ENCODE data around the gene GZF1.

Gene GZF1

GRCh38 chr20:23317081-23317480 is 44.9 kb upstream of the GZF1 start:
- Histone ChIP-seq H3K9ac (ENCODE audit: low read length) (no peak overlapping the region), H3K79me2 (ENCODE audit: control insufficient read depth, insufficient read depth, low read length) (no peaks in the 10 kb centered on the region), H3K18ac (ENCODE audit: low read length) (no peak overlapping the region), H3K4me2 (ENCODE audit: low read length) (no peak overlapping the region), H3K27me3 (ENCODE audit: insufficient read depth, low read length, poor library complexity) (no peaks in the 10 kb centered on the region), H2BK5ac (ENCODE audit: low read length) (no peak overlapping the region), H3K4ac (ENCODE audit: low read depth, low read length) (no peak overlapping the region), H4K5ac (ENCODE audit: low read length) (no peak overlapping the region), H3K4me3 (ENCODE audit: low read length) (no peak overlapping the region), H3K79me1 (ENCODE audit: low read length) (no peaks in the 10 kb centered on the region), H3K23ac (ENCODE audit: low read length) (no peak overlapping the region), H4K8ac (ENCODE audit: low read depth, low read length) (no peak overlapping the region), H2BK120ac (ENCODE audit: low read depth, low read length) (no peak overlapping the region), H2AK5ac (ENCODE audit: low read length) (no peak overlapping the region), H2BK15ac (replicated peaks; ENCODE audit: low read depth) (no peak overlapping the region), H3K27ac (ENCODE audit: low read depth, low read length) (no peak overlapping the region), H3K4me1 (ENCODE audit: control insufficient read depth, low read depth, low read length) (no peaks in the 10 kb centered on the region), H3K56ac (ENCODE audit: low read length) (no peak overlapping the region), H3K36me3 (ENCODE audit: control insufficient read depth, insufficient read depth, low read length) (no peaks in the 10 kb centered on the region)
- DNase-seq: no peak
- WGBS (ENCODE audit: extremely low coverage, insufficient coverage, low lambda C conversion rate): no CpG with 5 or more reads among the region's 5 CpGs

DNA sequence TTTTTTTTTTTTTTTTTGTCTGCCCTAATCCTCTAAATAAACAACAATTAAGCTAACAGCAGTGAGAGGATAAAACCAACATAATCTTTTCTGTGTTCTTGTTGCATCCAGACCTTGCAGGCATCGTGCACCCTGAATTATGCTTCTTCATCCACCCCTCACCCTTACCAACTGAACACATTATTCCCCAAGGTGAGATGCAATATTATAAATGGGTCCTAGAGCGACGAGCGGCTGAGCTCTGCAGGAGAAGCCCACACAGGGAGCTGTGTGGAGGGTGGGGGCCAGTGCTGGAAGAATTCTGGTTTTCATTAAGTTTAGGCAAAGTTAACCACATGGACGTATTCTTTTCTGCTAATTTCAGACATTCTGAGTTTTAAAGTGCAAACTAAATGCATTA is 43.6 kb upstream of the GZF1 start:
- no CpG with 5 or more reads among the region's 5 CpGs for WGBS (ENCODE audit: extremely low coverage, insufficient coverage, low lambda C conversion rate)
- Histone ChIP-seq H2BK15ac (replicated peaks; ENCODE audit: low read depth) (no peak overlapping the region), H4K8ac (ENCODE audit: low read depth, low read length) (no peak overlapping the region), H3K23ac (ENCODE audit: low read length) (no peak overlapping the region), H3K36me3 (ENCODE audit: control insufficient read depth, insufficient read depth, low read length) (no peaks in the 10 kb centered on the region), H3K79me2 (ENCODE audit: control insufficient read depth, insufficient read depth, low read length) (no peaks in the 10 kb centered on the region), H3K56ac (ENCODE audit: low read length) (no peak overlapping the region), H2BK120ac (ENCODE audit: low read depth, low read length) (no peak overlapping the region), H3K4me3 (ENCODE audit: low read length) (no peak overlapping the region), H3K4me2 (ENCODE audit: low read length) (no peak overlapping the region), H3K18ac (ENCODE audit: low read length) (no peak overlapping the region), H3K4me1 (ENCODE audit: control insufficient read depth, low read depth, low read length) (no peaks in the 10 kb centered on the region), H2AK5ac (ENCODE audit: low read length) (no peak overlapping the region), H4K5ac (ENCODE audit: low read length) (no peak overlapping the region), H3K79me1 (ENCODE audit: low read length) (no peaks in the 10 kb centered on the region), H3K27me3 (ENCODE audit: insufficient read depth, low read length, poor library complexity) (no peaks in the 10 kb centered on the region), H2BK5ac (ENCODE audit: low read length) (no peak overlapping the region), H3K27ac (ENCODE audit: low read depth, low read length) (no peak overlapping the region), H3K9ac (ENCODE audit: low read length) (no peak overlapping the region), H3K4ac (ENCODE audit: low read depth, low read length) (no peak overlapping the region)
- DNase-seq: no peak

- Histone ChIP-seq H3K4me1 (ENCODE audit: control insufficient read depth, low read depth, low read length) (peaks cover 3% of the 10 kb centered on the region), H3K4me2 (ENCODE audit: low read length) (no peak overlapping the region), H3K79me1 (ENCODE audit: low read length) (no peaks in the 10 kb centered on the region), H2BK5ac (ENCODE audit: low read length) (no peak overlapping the region), H2BK15ac (replicated peaks; ENCODE audit: low read depth) (no peak overlapping the region), H3K27me3 (ENCODE audit: insufficient read depth, low read length, poor library complexity) (no peaks in the 10 kb centered on the region), H3K36me3 (ENCODE audit: control insufficient read depth, insufficient read depth, low read length) (no peaks in the 10 kb centered on the region), H3K9ac (ENCODE audit: low read length) (no peak overlapping the region), H3K4me3 (ENCODE audit: low read length) (no peak overlapping the region), H2BK120ac (ENCODE audit: low read depth, low read length) (no peak overlapping the region), H3K23ac (ENCODE audit: low read length) (no peak overlapping the region), H3K79me2 (ENCODE audit: control insufficient read depth, insufficient read depth, low read length) (no peaks in the 10 kb centered on the region), H4K5ac (ENCODE audit: low read length) (no peak overlapping the region), H3K56ac (ENCODE audit: low read length) (no peak overlapping the region), H3K27ac (ENCODE audit: low read depth, low read length) (no peak overlapping the region), H3K18ac (ENCODE audit: low read length) (no peak overlapping the region), H4K8ac (ENCODE audit: low read depth, low read length) (no peak overlapping the region), H3K4ac (ENCODE audit: low read depth, low read length) (no peak overlapping the region), H2AK5ac (ENCODE audit: low read length) (no peak overlapping the region)
- WGBS (ENCODE audit: extremely low coverage, insufficient coverage, low lambda C conversion rate): no CpG with 5 or more reads among the region's 8 CpGs
- no peak for DNase-seq
Measured at GRCh38 chr20:23320317-23320716, 41.7 kb upstream of the GZF1 start.

GRCh38 chr20:23325107-23325506 is 36.9 kb upstream of the GZF1 start:
- no peaks in the 10 kb centered on the region for H3K79me2 ChIP-seq (ENCODE audit: control insufficient read depth, insufficient read depth, low read length)
- H3K9ac ChIP-seq (ENCODE audit: low read length): no peak overlapping the region
- H3K4ac ChIP-seq (ENCODE audit: low read depth, low read length): no peak overlapping the region
- H3K36me3 ChIP-seq (ENCODE audit: control insufficient read depth, insufficient read depth, low read length): no peaks in the 10 kb centered on the region
- H3K27me3 ChIP-seq (ENCODE audit: insufficient read depth, low read length, poor library complexity): no peaks in the 10 kb centered on the region
- no peak overlapping the region for H2BK15ac ChIP-seq (replicated peaks; ENCODE audit: low read depth)
- H3K79me1 ChIP-seq (ENCODE audit: low read length): no peaks in the 10 kb centered on the region
- no peak overlapping the region for H3K23ac ChIP-seq (ENCODE audit: low read length)
- DNase-seq: peak; percentile 63
- H4K5ac ChIP-seq (ENCODE audit: low read length): no peak overlapping the region
- H3K18ac ChIP-seq (ENCODE audit: low read length): no peak overlapping the region
- H3K27ac ChIP-seq (ENCODE audit: low read depth, low read length): no peak overlapping the region
- H3K4me3 ChIP-seq (ENCODE audit: low read length): no peak overlapping the region
- no peak overlapping the region for H2BK5ac ChIP-seq (ENCODE audit: low read length)
- H2BK120ac ChIP-seq (ENCODE audit: low read depth, low read length): no peak overlapping the region
- no CpG with 5 or more reads among the region's 3 CpGs for WGBS (ENCODE audit: extremely low coverage, insufficient coverage, low lambda C conversion rate)
- H3K4me2 ChIP-seq (ENCODE audit: low read length): no peak overlapping the region
- H4K8ac ChIP-seq (ENCODE audit: low read depth, low read length): no peak overlapping the region
- no peak overlapping the region for H3K56ac ChIP-seq (ENCODE audit: low read length)
- H2AK5ac ChIP-seq (ENCODE audit: low read length): no peak overlapping the region
- peaks cover 3% of the 10 kb centered on the region for H3K4me1 ChIP-seq (ENCODE audit: control insufficient read depth, low read depth, low read length)

DNA sequence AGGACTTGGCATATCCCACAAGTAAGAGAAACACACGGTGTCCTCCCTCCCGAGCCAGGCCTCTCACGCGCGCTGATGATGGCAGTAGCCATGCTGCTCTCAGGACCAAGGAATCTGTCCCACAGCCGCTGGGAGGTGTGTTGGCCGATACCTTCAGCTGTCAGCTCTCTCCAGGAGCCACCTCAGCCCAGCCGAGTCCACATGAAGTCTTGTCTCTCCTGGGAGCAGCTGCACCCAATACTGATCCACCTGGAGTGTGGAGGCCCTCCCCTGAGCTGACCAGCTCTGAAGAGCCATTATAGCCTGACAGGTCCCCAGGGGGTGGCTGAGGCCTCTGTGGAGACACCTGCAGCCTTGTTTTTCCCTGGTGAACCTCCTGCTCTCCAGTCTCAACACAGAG is 35.2 kb upstream of the GZF1 start:
- H3K79me1 ChIP-seq (ENCODE audit: low read length): no peaks in the 10 kb centered on the region
- no peak overlapping the region for H3K4ac ChIP-seq (ENCODE audit: low read depth, low read length)
- no peak overlapping the region for H3K56ac ChIP-seq (ENCODE audit: low read length)
- no peak overlapping the region for H3K9ac ChIP-seq (ENCODE audit: low read length)
- no peak overlapping the region for H3K4me2 ChIP-seq (ENCODE audit: low read length)
- H3K27ac ChIP-seq (ENCODE audit: low read depth, low read length): no peak overlapping the region
- WGBS (ENCODE audit: extremely low coverage, insufficient coverage, low lambda C conversion rate): no CpG with 5 or more reads among the region's 8 CpGs
- no peak overlapping the region for H3K23ac ChIP-seq (ENCODE audit: low read length)
- no peak overlapping the region for H2BK120ac ChIP-seq (ENCODE audit: low read depth, low read length)
- H4K8ac ChIP-seq (ENCODE audit: low read depth, low read length): no peak overlapping the region
- no peak overlapping the region for H2BK5ac ChIP-seq (ENCODE audit: low read length)
- H2BK15ac ChIP-seq (replicated peaks; ENCODE audit: low read depth): no peak overlapping the region
- DNase-seq: no peak
- H3K4me3 ChIP-seq (ENCODE audit: low read length): no peak overlapping the region
- no peaks in the 10 kb centered on the region for H3K27me3 ChIP-seq (ENCODE audit: insufficient read depth, low read length, poor library complexity)
- H3K79me2 ChIP-seq (ENCODE audit: control insufficient read depth, insufficient read depth, low read length): no peaks in the 10 kb centered on the region
- no peak overlapping the region for H4K5ac ChIP-seq (ENCODE audit: low read length)
- H3K36me3 ChIP-seq (ENCODE audit: control insufficient read depth, insufficient read depth, low read length): no peaks in the 10 kb centered on the region
- H3K4me1 ChIP-seq (ENCODE audit: control insufficient read depth, low read depth, low read length): peaks cover 3% of the 10 kb centered on the region
- H3K18ac ChIP-seq (ENCODE audit: low read length): no peak overlapping the region
- H2AK5ac ChIP-seq (ENCODE audit: low read length): no peak overlapping the region

DNA sequence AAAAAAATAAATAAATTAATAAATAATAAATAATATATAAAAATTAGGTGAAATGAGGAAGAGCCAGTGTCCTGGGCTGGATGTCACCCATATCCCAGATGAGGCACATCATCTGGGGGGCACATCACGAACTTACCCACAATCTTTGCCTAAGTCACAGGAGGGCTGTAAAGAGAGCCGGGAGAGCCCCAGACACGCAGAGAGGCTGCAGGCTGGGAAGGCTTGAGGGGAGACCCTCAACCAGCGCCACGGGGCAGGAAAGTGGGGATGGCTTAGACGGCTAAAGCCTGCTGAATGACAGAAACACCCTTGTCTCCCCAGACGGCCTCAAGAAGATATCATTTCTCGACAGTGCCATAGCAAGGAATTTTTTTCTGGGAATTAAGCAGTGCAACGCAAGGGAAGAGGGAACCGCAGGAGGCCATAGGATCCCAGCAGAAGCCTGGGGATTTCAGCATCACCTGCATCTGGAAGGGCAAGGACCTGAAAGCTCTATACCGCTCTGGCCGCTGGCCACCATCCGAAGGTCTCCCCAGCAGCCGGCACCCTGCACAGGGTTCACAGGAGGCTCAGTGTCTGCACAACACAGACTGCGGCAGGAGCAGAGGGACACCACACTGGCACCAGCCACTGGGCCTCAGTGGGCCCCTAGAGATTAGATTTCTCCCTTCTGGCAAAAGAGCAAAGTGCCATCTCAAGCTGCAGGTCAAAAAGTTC is 34.2 kb upstream of the GZF1 start:
- no peak overlapping the region for H4K8ac ChIP-seq (ENCODE audit: low read depth, low read length)
- H3K36me3 ChIP-seq (ENCODE audit: control insufficient read depth, insufficient read depth, low read length): no peaks in the 10 kb centered on the region
- no peak overlapping the region for H3K4me2 ChIP-seq (ENCODE audit: low read length)
- H2BK15ac ChIP-seq (replicated peaks; ENCODE audit: low read depth): no peak overlapping the region
- no peak overlapping the region for H4K5ac ChIP-seq (ENCODE audit: low read length)
- H3K4me1 ChIP-seq (ENCODE audit: control insufficient read depth, low read depth, low read length): peaks cover 3% of the 10 kb centered on the region
- no peak overlapping the region for H2AK5ac ChIP-seq (ENCODE audit: low read length)
- no peak overlapping the region for H3K9ac ChIP-seq (ENCODE audit: low read length)
- no peak overlapping the region for H3K4ac ChIP-seq (ENCODE audit: low read depth, low read length)
- H3K27ac ChIP-seq (ENCODE audit: low read depth, low read length): no peak overlapping the region
- no peak overlapping the region for H3K23ac ChIP-seq (ENCODE audit: low read length)
- H3K4me3 ChIP-seq (ENCODE audit: low read length): no peak overlapping the region
- H3K79me1 ChIP-seq (ENCODE audit: low read length): no peaks in the 10 kb centered on the region
- H3K79me2 ChIP-seq (ENCODE audit: control insufficient read depth, insufficient read depth, low read length): no peaks in the 10 kb centered on the region
- H3K56ac ChIP-seq (ENCODE audit: low read length): no peak overlapping the region
- no peaks in the 10 kb centered on the region for H3K27me3 ChIP-seq (ENCODE audit: insufficient read depth, low read length, poor library complexity)
- WGBS (ENCODE audit: extremely low coverage, insufficient coverage, low lambda C conversion rate): no CpG with 5 or more reads among the region's 15 CpGs
- no peak overlapping the region for H3K18ac ChIP-seq (ENCODE audit: low read length)
- no peak overlapping the region for H2BK120ac ChIP-seq (ENCODE audit: low read depth, low read length)
- no peak overlapping the region for H2BK5ac ChIP-seq (ENCODE audit: low read length)
- no peak for DNase-seq

All from mesendoderm (in vitro differentiated cells).